OCI-LY3 (cell line): Measurements from ENCODE around the gene AUTS2.

Experiments
- H2AFZ ChIP-seq: fragments of 200-600, 300-600 bp; shearing (Covaris generic); 2 replicates; pipeline ENCODE4 v1.6.0; 2014; ENCODE audit warnings: antibody characterized with exemption, low read depth, low read length
- H3K27ac ChIP-seq: fragments of 200-600, 300-600 bp; sonication (generic); 2 replicates; pipeline ENCODE4 v1.5.1; 2014; ENCODE audit warnings: mild to moderate bottlenecking, low read length, moderate library complexity, mixed read lengths
- H3K27me3 ChIP-seq: fragments of 200-600, 300-600 bp; sonication (generic); 2 replicates; pipeline ENCODE4 v1.6.1; 2014; ENCODE audit warnings: low read depth, low read length, mixed read lengths
- H3K36me3 ChIP-seq: fragments of 200-600, 300-600 bp; sonication (generic); replicated peaks from 2 replicates; pipeline ENCODE3; 2014; ENCODE audit warnings: low read depth, low read length, mixed read lengths
- H3K4me1 ChIP-seq: fragments of 300-600, 200-600 bp; sonication (generic); 2 replicates; pipeline ENCODE4 v1.6.1; 2014; ENCODE audit warnings: low read length, mixed read lengths
- H3K4me2 ChIP-seq: fragments of 200-600, 300-600 bp; sonication (generic); 2 replicates; pipeline ENCODE4 v1.6.1; 2014; ENCODE audit warnings: low read length, mixed read lengths
- H3K4me3 ChIP-seq: fragments of 300-600, 200-600 bp; sonication (generic); 2 replicates; pipeline ENCODE4 v1.5.1; 2014; ENCODE audit warnings: antibody characterized with exemption, mild to moderate bottlenecking, low read length, moderate library complexity
- H3K79me2 ChIP-seq: fragments of 300-600, 200-600 bp; shearing (Covaris generic); 2 replicates; pipeline ENCODE4 v1.6.1; 2014; ENCODE audit warnings: mild to moderate bottlenecking, low read length, mixed read lengths
- H3K9ac ChIP-seq: fragments of 300-600, 200-600 bp; shearing (Covaris generic); 2 replicates; pipeline ENCODE4 v1.6.0; 2014; ENCODE audit warnings: mild to moderate bottlenecking, low read length, moderate library complexity
- H3K9me3 ChIP-seq: fragments of 200-600, 300-600 bp; shearing (Covaris generic); 2 replicates; pipeline ENCODE4 v1.6.1; 2014; ENCODE audit warnings: low read length, mixed read lengths; ENCODE audit not compliant: insufficient read depth
- H4K20me1 ChIP-seq: fragments of 200-600, 300-600 bp; sonication (generic); 2 replicates; pipeline ENCODE4 v1.6.1; 2016; ENCODE audit warnings: low read length, mixed read lengths; ENCODE audit not compliant: insufficient read depth
- EZH2phosphoT487 ChIP-seq: fragments of 200-600 bp; shearing (Covaris generic); IDR thresholded peaks from 2 replicates; pipeline ENCODE4 v1.6.1; 2018; ENCODE audit warnings: antibody characterized with exemption, mixed run types, low read depth
- TF ChIP-seq, protein P1 (sequence below): fragments of 200-600, 300-600 bp; sonication (generic); IDR thresholded peaks from 2 replicates; pipeline ENCODE4 v1.5.1; 2014; ENCODE audit warnings: antibody characterized with exemption, low read length, low read depth

The AUTS2 gene

DNA sequence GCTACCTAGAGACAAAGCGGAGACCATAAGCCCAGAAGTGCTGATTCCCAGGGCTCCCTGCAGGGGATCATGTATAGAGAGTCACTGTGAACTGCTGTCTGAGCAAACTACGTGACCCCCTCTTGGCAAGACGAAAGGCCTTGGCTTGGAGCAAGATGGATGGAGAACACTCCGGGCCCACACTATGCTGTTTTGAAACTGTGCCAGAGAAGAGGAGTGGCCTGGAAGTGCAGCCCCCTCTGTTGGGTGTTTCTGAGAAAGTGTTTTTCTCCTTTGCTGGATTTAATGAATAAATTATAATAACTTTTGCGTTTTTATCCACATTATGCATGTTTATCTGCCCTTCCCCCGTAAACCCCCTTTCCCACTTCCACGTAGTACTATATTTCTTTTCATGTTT, 894.4 kb downstream of the AUTS2 start:
- Histone ChIP-seq H3K4me2 (no peak overlapping the region), H3K4me3 (no peak overlapping the region), H3K4me1 (no peaks in the 10 kb centered on the region), H3K27ac (no peak overlapping the region), H3K79me2 (no peaks in the 10 kb centered on the region), H4K20me1 (no peaks in the 10 kb centered on the region), H3K27me3 (no peaks in the 10 kb centered on the region), H3K9ac (no peak overlapping the region), H2AFZ (no peak overlapping the region), H3K36me3 (no peaks in the 10 kb centered on the region), H3K9me3 (no peaks in the 10 kb centered on the region)
- no peak for TF ChIP-seq EZH2phosphoT487
- TF ChIP-seq, protein P1, sequence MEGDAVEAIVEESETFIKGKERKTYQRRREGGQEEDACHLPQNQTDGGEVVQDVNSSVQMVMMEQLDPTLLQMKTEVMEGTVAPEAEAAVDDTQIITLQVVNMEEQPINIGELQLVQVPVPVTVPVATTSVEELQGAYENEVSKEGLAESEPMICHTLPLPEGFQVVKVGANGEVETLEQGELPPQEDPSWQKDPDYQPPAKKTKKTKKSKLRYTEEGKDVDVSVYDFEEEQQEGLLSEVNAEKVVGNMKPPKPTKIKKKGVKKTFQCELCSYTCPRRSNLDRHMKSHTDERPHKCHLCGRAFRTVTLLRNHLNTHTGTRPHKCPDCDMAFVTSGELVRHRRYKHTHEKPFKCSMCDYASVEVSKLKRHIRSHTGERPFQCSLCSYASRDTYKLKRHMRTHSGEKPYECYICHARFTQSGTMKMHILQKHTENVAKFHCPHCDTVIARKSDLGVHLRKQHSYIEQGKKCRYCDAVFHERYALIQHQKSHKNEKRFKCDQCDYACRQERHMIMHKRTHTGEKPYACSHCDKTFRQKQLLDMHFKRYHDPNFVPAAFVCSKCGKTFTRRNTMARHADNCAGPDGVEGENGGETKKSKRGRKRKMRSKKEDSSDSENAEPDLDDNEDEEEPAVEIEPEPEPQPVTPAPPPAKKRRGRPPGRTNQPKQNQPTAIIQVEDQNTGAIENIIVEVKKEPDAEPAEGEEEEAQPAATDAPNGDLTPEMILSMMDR, result no peak

DNA sequence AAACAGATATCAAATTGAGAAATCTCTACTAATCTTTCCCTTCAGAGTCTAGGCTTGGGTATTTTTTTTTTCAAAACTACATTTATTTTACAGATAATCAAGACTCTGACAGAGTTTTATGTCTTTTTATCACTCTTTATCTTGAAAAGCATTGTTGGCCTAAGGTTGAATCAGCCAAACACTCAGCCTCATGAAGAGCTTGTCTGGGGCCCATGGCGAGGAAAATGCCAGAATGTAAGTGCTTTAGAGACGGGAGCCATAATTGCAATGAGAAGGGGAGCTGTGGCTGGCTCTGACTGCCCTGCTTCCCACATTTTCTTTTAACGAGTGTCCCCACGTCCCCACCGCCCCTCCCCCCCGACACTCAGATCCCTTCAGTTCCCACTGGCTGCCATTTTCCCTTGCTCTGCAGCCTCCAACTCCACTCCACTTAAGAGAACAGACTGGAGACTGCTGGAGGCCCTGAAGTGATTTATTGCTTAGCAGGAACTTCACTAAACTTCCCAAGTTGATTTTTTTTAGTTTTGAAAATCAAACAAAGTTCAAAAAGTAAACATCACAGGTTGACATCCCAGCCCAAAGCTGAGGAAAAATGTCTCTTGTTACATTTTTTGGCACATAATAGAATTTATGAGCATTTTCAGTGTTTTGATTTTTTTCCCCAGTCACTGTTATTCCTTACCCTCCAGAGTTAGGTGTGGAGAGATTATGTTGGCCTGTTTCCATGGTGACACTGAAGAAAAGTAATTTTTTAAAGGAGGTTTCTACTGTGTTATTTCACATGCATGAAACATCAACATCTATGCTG, 896.2 kb downstream of the AUTS2 start:
- no peaks in the 10 kb centered on the region for H4K20me1 ChIP-seq
- TF ChIP-seq EZH2phosphoT487, result no peak
- TF ChIP-seq, protein P1, result no peak
- H2AFZ ChIP-seq, result no peak overlapping the region
- no peak overlapping the region for H3K9ac ChIP-seq
- H3K4me1 ChIP-seq, result no peaks in the 10 kb centered on the region
- no peaks in the 10 kb centered on the region for H3K36me3 ChIP-seq
- H3K27ac ChIP-seq, result no peak overlapping the region
- no peak overlapping the region for H3K4me3 ChIP-seq
- no peaks in the 10 kb centered on the region for H3K79me2 ChIP-seq
- no peaks in the 10 kb centered on the region for H3K9me3 ChIP-seq
- no peaks in the 10 kb centered on the region for H3K27me3 ChIP-seq
- H3K4me2 ChIP-seq, result no peak overlapping the region

DNA sequence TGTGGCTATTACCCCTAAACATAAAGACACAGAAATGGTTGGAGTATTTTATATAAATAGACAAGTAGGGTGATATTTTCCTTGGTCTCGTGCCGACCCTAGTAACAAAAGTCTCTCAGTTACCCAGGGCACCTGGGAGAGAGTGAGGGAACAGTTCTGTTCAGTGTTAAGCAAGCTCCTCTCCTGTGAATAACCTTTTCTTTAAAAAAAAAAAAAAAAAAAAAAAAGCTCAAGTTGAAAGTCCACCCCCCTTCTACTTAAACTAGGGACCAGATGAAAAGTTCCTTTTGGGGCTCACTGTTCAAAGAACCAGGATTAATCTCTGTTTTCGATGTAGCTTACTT, 896.7 kb downstream of the AUTS2 start:
- H2AFZ ChIP-seq, result no peak overlapping the region
- H3K79me2 ChIP-seq, result no peaks in the 10 kb centered on the region
- no peak overlapping the region for H3K27ac ChIP-seq
- H3K36me3 ChIP-seq, result no peaks in the 10 kb centered on the region
- no peaks in the 10 kb centered on the region for H4K20me1 ChIP-seq
- TF ChIP-seq EZH2phosphoT487, result no peak
- TF ChIP-seq, protein P1, result no peak
- H3K4me1 ChIP-seq, result no peaks in the 10 kb centered on the region
- H3K27me3 ChIP-seq, result no peaks in the 10 kb centered on the region
- no peak overlapping the region for H3K9ac ChIP-seq
- H3K9me3 ChIP-seq, result no peaks in the 10 kb centered on the region
- H3K4me3 ChIP-seq, result no peak overlapping the region
- H3K4me2 ChIP-seq, result no peak overlapping the region

DNA sequence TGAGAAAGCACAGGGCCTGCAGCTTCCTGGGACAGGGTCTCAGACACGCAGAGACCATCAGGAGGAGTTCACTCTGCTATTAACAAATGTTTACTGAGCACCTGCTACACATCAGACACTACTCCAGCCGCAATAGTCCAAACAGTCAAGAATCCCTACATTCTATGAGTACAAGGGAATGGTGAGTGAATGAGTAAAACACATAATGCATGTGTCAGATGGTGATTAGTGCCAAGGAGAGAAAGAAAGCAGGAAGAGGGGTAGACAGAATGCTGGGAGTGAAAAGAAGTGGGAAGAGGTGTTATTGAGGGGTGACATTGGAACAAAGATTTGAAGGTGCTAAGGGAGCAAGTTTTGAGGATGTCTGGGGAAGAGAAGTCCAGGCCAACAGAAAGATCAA, 899.5 kb downstream of the AUTS2 start:
- no peak overlapping the region for H2AFZ ChIP-seq
- H3K9ac ChIP-seq, result no peak overlapping the region
- no peak overlapping the region for H3K27ac ChIP-seq
- H3K79me2 ChIP-seq, result no peaks in the 10 kb centered on the region
- H3K4me1 ChIP-seq, result no peaks in the 10 kb centered on the region
- no peaks in the 10 kb centered on the region for H3K9me3 ChIP-seq
- no peak overlapping the region for H3K4me2 ChIP-seq
- H3K4me3 ChIP-seq, result no peak overlapping the region
- no peaks in the 10 kb centered on the region for H3K27me3 ChIP-seq
- TF ChIP-seq EZH2phosphoT487, result no peak
- TF ChIP-seq, protein P1, result no peak
- no peaks in the 10 kb centered on the region for H3K36me3 ChIP-seq
- no peaks in the 10 kb centered on the region for H4K20me1 ChIP-seq
